HG03558 (cell line): Measurements from ENCODE around the gene LRP3.

Experiments
- ATAC-seq: cut with Tn5 transposase; IDR thresholded peaks from one replicate; pipeline ENCODE4 v1.9.1; 2021; ENCODE audit warnings: moderate number of reproducible peaks; ENCODE audit not compliant: unreplicated experiment; ENCODE audit errors: extremely low read depth

Gene LRP3

DNA sequence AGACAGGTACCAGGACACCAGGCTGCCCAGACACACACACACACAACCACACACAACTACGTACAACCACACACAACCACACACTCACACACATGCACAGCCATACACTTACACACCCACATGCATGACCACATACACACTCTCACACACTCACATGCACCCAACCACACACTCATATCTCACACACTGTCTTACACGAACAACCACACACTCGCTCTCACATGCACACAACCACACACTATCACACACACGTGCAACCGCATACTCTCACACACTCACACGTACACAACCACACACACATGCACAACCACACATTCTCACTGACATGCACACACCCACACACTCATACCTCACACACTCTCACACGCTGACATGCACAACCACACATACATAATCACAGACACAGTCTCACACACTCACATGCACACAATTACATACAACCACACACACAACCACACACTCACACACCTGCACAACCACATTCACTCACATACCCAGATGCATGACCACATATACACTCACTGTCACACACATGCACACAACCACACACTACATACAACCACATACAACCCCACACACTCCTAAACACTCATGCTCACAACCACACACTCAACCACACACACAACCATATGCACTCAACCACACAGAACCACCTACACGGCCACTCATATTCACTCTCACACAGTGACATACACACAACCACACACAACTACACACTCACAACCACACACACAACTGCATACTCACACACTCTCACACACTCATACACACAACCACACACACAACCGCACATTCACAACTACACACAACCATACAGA lies 39.1 kb downstream of the LRP3 start:
- no peak for ATAC-seq

DNA sequence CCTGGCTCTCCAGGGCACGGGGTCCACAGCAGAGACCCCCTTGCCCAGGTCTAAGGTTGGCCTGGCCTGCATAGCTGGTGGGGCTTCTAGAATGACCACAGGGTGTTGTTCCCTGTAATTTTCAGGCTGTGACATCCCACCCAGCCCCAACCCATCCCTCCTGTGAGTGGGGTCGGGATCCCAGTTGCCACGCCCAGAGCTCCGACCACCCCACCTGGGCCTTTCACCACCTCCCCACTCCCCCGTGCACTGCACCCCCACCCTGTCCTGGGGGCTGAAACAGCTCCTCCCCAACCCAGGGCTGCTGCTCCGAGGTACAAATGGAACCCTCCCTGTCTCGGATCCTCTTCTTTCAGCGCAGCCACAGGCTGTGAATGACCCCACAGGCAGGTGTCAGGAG lies 40.0 kb downstream of the LRP3 start:
- no peak for ATAC-seq

DNA sequence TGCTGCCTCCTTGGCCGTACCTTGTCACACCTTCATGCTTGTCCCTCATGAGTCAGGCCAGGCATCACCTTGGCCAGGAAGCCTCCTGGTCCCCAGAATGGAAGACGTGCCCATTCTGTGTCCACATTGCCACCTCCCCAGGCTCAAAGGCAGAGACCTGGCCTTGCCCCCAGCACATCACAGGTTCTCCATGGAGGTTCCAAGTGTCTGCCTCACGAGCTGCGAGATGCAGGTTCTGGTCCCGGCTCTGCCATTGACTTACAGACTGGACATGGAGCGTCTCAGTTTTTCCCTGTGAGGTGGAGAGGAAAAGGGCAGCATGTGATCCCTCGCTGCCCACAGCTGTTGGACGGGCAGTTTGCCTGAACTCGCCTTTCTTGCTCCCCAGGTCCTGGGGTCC lies 40.6 kb downstream of the LRP3 start:
- ATAC-seq: no peak

DNA sequence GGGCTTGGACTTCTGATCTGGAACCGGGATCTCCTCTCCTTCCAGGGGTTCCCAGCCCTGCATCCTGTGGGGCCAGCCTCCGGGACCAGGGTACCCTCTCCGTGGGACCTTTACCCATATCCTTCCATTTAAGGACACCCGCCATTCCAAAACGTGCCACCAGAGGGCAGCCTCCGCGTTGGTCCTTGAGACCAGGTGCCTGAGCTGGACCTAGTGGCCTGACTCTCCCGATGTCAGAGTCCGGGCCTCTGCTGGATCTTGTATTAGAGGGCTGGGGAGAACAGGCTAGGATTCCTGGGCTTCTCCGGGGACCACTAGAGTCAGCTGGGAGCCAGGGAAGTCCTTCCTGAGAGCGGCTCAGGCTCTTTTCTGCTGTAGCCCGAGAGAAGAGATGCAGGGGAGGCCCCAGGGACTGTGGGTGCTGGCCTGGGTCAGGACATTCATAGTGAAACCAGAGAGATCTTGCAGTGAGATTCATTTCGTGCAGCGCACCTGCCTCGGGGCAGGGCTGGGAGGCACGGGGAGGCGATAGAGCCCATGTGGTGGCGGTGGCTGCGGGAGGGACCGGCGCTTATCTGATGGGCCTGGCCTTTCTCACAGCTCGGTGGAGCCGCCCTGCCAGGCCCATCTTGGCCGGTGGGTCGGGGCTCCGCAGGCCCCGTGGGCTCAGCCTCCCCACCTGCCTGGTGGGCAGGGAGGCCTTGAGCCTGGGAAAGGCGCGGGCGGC lies 41.3 kb downstream of the LRP3 start:
- ATAC-seq: peak; percentile 75

DNA sequence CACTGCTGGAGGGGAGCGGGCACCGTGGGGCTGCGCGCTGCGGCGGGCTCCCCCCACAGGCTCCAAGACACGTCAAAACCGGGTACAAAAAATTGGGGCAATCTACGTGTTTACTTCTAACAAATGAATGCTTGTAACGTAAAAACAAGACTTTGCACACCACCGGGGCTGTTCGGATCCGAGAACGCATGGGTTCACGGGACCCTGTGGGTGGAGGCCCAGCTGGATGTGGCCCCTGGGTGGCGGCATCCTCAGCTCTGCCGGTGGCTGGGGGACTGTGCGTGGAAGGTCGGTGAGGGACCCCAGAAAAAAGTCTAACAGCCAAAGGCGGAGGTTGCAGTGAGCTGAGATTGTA lies 41.8 kb downstream of the LRP3 start:
- no peak for ATAC-seq

DNA sequence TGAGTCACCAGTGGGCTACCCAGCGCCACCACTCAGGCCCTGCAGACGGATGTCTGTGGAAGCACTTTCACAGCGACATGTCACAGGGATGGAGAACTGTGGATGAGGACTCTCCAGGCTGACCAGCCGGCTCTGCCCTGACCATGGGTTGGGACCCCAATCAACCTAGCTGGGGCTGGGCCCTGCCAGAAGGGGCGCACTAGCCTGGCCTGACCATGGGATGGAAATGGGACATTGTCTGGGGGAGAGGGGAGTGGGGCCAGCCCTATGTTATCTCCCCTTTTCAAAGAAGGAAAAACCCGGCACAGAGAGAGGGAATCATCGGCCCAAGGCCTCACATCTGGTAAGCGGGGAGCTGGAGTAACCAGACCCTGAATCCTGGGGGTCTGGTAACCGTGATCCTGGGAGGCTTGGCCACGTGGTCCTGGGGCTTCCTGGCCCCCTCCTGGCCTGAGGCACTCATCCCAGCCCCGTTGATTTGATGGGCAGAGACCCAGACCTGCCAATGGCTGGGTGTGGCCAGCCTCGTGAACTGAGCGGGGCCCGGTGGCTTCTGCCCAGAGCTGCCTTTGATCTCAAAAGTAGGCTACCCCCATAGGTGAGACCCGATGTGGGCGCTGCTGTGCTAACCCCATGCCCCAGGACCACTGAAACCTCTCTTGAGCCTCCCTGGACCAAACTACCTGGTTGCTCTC lies 42.7 kb downstream of the LRP3 start:
- no peak for ATAC-seq

DNA sequence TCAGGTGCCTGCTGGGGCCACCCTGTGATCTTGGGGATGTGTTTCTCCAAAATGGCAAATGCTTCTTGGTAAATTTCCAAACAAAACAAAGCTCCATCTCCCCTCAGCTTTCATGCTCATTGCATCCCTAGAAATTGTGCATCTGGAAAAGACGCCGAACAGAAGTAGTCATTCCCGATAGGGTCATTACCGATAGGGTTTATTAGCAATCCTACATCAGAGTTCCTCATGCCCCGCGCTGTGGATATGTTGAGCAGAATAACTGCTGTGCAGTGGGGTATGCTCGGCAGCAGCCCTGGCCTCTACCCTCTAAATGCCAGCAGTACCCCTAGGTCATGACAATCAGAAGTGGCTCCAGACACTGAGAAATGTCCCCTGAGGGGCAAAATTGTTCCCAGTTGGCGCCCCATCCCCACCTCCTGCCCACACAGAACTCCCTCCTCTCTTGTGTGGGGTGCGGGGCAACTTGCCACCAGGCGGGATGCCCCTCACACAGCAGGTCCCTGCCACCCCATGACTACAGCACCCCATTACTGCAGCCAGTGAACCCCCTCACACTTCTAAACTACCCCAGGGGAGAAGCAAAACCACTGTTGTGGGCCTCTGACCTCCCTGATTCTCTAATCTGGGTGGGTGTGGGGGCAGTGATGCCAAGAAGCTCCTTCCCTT lies 44.5 kb downstream of the LRP3 start:
- ATAC-seq: no peak

DNA sequence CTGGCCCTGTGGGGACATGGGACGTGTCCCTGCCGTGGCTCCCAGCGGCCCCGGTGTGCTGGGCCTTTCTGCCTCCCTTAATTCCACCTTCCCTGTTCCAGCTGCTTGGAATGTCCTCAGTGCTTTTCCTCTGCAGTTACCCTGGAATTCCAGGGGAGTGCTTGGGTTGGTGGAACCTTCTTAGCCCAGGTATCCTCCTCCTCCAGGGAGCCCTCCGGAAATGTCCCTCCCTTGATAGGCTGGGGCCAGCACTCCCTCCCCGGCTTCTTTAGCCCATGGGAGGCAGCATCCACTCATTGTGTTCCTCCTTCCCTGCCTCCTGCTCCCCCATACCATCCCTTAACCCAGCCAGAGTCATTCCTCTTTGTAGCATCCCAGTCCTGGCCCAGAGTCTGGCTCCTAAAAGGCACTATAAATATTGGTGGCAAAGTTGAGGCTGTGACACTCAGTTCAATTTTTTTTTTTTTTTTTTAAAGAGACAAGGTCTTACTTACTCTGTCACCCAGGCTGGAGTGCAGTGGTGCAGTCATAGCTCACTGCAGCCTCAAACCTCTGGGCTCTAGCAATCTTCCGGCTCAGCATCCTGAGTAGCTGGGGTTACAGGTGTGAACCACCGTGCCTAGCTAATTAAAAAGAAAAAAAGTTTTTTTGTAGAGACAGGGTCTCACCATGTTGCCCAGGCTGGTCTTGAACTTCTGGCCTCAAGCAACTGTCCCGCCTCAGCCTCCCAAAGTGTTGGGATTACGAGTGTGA lies 45.3 kb downstream of the LRP3 start:
- no peak for ATAC-seq

DNA sequence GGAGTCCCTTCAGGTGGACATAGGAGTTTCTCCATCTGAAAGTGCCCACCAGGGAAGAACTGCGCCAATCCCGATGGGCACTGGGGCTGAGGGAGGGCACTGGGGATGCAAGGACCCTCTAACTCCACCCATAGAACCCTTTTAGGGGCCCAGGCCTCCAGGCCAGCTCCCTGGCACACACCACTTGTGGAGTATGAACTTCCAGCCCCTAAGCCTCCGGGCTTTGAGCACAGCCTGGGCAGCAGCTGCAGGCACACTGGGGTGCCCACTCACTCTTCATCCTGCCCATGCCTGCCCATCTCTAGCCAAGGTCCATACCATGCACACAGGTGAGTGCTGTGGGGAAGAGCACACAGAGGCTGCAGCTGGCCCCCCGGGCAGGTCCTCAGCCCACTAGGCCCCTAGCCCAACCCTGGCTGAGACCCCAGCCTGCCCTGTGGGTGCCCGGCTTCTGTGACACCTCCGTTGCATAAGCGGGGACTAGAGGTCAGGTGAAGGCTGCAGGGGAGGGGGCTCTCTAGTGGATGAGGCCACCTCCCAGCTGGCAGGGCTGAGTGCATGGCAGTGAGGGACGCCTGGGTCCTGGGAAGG lies 46.1 kb downstream of the LRP3 start:
- ATAC-seq: no peak

DNA sequence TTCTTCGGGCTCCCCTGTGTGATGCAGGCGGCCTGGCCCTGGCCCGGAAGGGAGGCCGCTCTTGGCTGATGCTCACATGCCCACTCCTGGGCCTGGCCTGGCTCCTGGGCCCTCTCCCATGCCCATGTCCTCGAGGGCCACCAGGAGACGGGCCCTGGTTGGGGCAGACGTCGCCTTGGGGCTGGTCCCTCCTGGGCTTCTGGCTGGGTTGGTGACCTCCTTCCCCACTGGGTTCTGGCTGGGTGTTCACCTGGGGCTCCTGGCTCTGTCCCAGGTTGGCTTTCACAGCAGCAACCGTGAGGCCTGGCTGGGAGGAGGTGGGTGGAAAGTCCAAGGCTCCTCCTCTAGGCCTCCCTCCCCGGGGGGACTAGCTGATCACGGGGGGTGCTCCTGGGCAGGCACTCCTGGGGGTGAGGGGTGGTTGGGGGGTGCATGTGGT lies 47.0 kb downstream of the LRP3 start:
- ATAC-seq: no peak

DNA sequence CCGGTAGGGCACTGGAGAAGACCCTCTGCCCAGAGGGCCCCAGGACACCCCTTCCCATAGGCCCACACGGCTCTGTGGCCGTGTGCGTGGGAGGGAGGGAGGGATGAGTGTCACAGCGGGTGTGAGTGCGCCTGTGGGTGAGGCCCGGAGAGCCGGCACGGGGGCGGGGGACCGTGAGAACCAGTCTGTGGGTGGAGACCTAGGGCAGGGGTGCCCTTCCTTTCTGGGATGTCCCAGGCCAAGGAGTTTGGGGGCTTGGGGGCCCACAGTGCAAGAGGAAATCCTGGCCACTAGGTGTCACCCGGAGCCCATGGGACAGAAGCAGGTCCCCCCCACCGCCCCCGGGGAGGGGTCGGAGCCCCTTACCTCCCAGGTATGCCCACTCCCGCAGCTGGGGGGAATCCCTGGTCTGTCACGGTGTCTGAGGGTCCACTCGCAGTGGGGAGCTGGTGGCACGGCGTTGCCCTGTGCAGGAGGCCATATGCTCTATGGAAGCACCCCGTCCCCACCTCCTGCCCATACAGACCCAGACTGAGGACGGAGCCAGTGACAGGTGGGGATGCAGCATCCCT lies 47.5 kb downstream of the LRP3 start:
- ATAC-seq: no peak

DNA sequence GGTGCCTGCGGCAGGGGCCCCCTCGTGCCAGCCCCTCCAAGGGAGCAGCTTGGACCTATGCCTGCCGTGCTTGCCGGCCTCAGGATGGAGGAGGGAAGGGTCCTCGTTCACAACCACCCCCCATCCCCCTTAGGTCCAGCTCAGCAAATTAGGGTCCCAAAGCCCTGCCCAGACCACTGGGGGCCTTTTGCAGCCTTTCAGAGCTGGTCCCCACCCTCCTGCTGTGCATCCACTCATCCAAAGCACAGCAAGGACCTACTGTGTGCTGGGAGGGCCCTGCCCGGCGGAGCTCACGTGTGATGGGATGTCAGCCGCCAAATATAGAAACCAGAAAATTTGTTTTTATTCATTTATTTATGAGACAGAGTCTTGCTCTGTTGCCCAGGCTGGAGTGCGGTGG lies 48.0 kb downstream of the LRP3 start:
- no peak for ATAC-seq

DNA sequence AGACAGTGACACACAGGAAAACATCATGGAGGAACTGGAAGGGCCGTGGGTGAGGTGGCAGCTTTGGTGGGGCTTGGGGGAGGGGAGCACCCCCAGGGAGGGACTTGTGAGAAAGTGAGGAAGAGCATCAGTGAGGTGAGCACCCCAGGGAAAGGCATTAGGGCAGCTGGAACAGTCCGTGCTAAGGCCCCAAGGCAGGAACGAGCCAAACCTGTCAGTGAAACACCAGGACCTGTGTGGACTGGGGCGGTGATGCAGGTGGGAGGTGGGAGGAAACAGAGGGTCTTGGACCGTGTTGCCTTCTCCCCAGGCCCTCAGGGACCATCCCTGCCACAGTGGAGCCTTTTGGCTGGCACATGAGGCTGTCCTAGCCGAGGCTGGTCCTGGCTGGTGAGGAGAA lies 48.8 kb downstream of the LRP3 start:
- no peak for ATAC-seq

DNA sequence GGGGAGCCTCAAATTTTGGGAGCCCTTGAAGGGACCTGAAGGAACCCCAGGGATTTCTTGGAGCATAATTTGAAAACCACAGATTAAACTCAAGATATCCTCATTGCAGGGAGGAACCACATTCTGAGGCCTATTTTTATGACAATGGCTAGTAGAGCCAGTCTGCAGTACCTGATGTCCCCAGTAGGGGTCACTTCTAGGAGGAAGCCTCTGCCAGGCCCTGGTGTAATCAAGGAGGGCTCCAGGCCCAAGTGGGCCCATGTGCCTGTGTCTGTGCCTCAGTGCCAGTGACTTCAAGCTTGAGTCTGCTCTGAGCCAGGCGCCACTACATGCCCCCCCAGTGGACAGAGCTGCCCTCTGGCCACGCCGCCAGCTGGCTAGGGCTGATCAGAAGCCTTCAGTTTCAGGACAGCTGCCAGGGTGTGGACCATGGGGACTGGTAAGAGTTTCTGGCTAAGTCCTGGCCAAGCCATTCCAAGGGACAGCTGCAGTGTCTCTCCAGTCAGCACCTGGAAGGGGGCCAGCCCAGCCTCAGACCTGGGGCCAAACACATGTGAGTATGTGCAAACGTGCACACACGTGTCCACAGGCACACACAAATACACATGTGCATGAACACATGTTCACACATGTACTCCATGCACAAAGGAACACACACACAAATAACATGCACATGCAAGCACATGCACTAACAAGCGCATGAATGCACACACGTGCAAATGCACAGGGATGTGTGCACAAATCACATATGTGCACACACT lies 52.0 kb downstream of the LRP3 start:
- ATAC-seq: no peak

DNA sequence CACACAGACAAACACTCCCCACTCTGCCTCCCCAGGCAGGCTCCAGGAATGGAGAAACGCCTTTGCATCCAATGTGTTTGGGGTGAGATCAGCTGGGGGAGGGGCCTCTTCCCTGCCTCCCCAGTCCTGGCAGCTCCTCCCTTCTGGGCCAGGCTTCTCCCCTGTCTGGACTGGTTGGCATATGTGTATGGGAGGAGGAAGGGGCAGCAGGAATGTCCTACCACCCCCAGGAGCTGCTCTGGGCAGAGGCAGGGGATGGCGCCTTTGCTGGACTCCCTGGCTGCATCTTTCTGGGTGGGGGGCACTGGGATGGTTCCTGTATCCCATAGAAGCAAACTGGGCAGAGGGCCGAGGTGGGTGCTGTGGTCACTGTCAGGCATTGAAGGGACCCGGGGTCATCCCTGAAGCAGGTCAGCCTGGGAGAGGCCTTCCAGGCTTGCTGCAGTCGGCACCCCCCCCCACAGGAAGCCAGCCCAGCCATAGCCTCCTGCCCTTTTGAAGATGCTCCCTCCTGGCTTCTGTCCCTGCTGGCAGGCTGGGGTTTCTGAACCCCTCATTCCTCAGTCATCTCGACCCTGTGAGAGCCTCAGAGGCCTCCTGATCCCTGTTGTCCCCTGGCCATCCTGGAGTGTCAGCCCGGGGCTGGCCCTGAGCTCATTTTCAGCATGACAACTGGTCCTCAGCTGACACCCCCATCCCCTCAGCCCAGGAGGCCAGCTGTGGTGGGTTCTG lies 52.7 kb downstream of the LRP3 start:
- no peak for ATAC-seq

DNA sequence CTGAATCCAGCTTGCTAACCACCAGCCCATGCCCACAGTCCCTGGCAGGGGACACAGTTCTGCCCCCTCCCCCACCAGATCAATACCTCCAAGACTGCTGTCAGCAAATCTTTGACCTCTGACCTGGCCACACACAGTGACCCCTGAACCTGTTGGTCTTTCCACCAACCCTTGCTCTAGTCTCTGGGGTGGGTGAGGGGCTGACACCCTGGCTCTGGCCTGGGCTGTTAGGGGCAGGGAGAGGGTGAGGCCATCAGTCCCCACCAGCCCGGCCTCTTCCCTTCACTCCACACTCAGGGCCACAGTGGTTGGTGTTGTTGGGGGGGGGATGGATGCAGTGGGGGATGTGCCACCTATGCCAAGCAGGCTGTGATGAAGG lies 53.3 kb downstream of the LRP3 start:
- ATAC-seq: no peak

DNA sequence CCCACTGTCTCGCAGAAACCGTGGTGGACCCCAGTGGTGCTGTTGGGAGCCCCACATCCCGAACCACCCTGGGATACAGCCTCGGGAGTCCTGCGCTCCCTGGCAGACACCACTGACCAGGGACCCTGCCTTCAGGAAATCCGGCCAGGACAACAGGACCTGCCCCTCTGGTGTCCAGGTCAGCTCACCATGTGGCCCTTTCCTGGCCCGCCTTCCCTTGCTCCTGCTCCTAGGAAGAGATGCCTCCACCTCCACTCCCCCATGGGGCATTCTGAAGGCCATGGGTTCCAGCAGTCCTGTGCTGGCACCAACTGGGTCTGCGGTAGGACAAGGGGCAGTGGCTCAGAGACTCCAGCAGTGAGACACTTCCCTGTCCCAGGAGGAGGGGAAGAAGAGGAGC lies 54.0 kb downstream of the LRP3 start:
- ATAC-seq: no peak

DNA sequence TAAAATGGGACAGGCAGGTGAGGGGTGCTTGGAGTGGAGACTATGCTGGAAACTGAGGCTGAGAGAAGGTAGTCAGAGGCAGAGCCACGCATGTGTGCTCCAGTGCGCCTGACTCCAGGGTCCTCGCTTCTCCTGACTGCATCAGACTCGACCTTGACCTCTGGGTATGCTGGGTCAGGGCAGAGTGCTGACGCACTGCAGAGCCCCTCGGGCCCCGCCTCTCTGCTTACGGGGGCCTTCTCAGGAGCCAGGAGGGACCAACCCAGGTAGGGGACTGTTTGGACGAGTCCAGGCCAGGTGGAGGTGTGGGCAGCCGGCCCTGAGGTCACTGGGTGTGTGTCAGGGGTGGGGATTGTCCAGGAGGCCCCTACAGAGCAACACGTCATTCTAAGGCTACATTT lies 54.4 kb downstream of the LRP3 start:
- no peak for ATAC-seq
